Heart right ventricle (tissue), 16 donors: ENCODE measurements around the gene LHPP. TPM values are rescaled to one million over a fixed set of nuclear protein-coding genes. Genes with fewer than 3 reads are reported as not detected.

ENCODE experiments used
- ATAC-seq, 8 donors: fragments of 200-7000 bp; cut with Tn5 transposase; one replicate each; pipeline ENCODE4 v1.9.1; 2020; ENCODE audit warnings: mild to moderate bottlenecking in 8 of 8, moderate library complexity in 8 of 8, moderate number of reproducible peaks in 1 of 8
- DNase-seq, 2 donors: peaks; one replicate each; pipeline ENCODE4 v3.0.0-alpha.2; 2020
- H3K27ac ChIP-seq, 10 donors: fragments of 200-600 bp; sonication (generic) in 2 of 10; one replicate each; pipeline versions ENCODE4 v1.5.0 to v1.8.0; 2020 to 2022; ENCODE audit warnings: mild to moderate bottlenecking in 3 of 10
- H3K27me3 ChIP-seq, 7 donors: fragments of 200-600 bp; one replicate each; pipeline ENCODE4 v1.8.0; 2021 to 2022; ENCODE audit warnings: mild to moderate bottlenecking in 2 of 7
- H3K36me3 ChIP-seq, 9 donors: fragments of 200-600 bp; sonication (generic) in 1 of 9; one replicate each; pipeline versions ENCODE4 v1.5.0 to v1.8.0; 2020 to 2022; ENCODE audit warnings: mild to moderate bottlenecking in 2 of 9
- H3K4me1 ChIP-seq, 9 donors: fragments of 200-600 bp; sonication (generic) in 1 of 9; one replicate each; pipeline versions ENCODE4 v1.5.0 to v1.8.0; 2020 to 2022; ENCODE audit warnings: mild to moderate bottlenecking in 4 of 9
- H3K4me3 ChIP-seq, 10 donors: fragments of 200-600 bp; sonication (generic) in 2 of 10; one replicate each; pipeline versions ENCODE4 v1.5.0 to v1.8.0; 2020 to 2022; ENCODE audit warnings: mild to moderate bottlenecking in 7 of 10, moderate library complexity in 2 of 10
- H3K9me3 ChIP-seq, 11 donors: fragments of 200-600 bp in 10 of 11; sonication (generic) in 2 of 11; one replicate each; pipeline versions ENCODE4 v1.5.0 to v1.8.0; 2013 to 2022; ENCODE audit warnings: mild to moderate bottlenecking in 2 of 11, control low read depth in 1 of 11, moderate library complexity in 1 of 11
- CTCF ChIP-seq, 9 donors: fragments of 200-600 bp; sonication (generic) in 2 of 9; IDR thresholded peaks; one replicate each; pipeline versions ENCODE4 v1.5.0 to v1.8.0; 2021 to 2022; ENCODE audit warnings: antibody characterized with exemption in 9 of 9, mild to moderate bottlenecking in 5 of 9, moderate library complexity in 1 of 9
- WGBS, 2 donors: extraction: QIAGEN DNeasy Blood & Tissue Kit; methylation state at CpG; one replicate each; pipeline ENCODE4 v1.1.7; 2013; ENCODE audit warnings: inconsistent platforms in 1 of 2; 5-methylcytosine and 5-hydroxymethylcytosine counted together
- intact Hi-C, 10 donors: fragments of 100-400 bp; cut with DNase I; formaldehyde crosslinking; loops; one replicate each; pipeline versions ENCODE4 v1.11.1 to v1.14.2; 2022
- polyA plus RNA-seq, 2 donors: library from polyadenylated mRNA; stranded (reverse); fragments of 200-250 nt; gene quantifications; one replicate each; pipeline ENCODE4 v1.2.3, GENCODE V29; 2013
- total RNA-seq, 10 donors: library from RNA; stranded (reverse); fragmentation: NEBNext Ultra II Directional in 3 of 10; extraction: Animal tissue kit (Norgen Biotek cat#: 25700) in 3 of 10; gene quantifications; one replicate each; pipeline versions ENCODE4 v1.2.1 to v1.2.4, GENCODE V29; 2021 to 2023
- donor health status: Arrhythmogenic right ventricular cardiomyopathy.
- donor health status: ischemic (EF 13 %, LVEDD 7.1; RV severe dilation, severe dysfunction).
- donor health status: healthy with polysubstance abuse.
- donor health status: DM: no; HTN: yes; CAD: no.
- donor health status: DM: no; HTN: no; CAD: no.
- donor health status: ischemic (EF 25% LVEDD 6.9; RV normal size, moderate dysfunction).
- donor health status: ischemic (EF 25% LVEDD 5.7; RV mildly dilated, moderate dysfunction).
- donor health status: healthy.
- donor health status: DM: yes; HTN: yes; CAD: no.
- donor health status: Ischemic cardiomyopathy.
- donor health status: ischemic (EF 35%, LVEDD 5.7; RV mildly dilated, moderate dysfunction).
- donor health status: nonischemic (EF 11% LVEDD 7.7; RV severe dilation, severe dysfunction).
- donor health status: DM: yes; HTN: yes; CAD: no.
- donor health status: PGD.
- donor health status: ischemic (EF 29% LVEDD 5.4; RV normal size, mild dysfunction).
- donor health status: nonischemic (EF 23%, LVEDD 6.1; RV moderate dilation, normal function).

Gene LHPP
- total and polyA plus RNA-seq, 12 donors = 4.2 to 20.5 (median 11.7) TPM

- WGBS, 2 donors = 92 to 94% methylated on average over 6 of the region's 6 CpGs
- no peak for ATAC-seq
- H3K4me1 ChIP-seq = no peaks in the 10 kb centered on the region
- DNase-seq = no peak
- H3K27me3 ChIP-seq = no peaks in the 10 kb centered on the region
- no peak for TF ChIP-seq CTCF (IDR thresholded peaks at IDR 0.05)
- H3K36me3 ChIP-seq = no peaks in the 10 kb centered on the region
- H3K9me3 ChIP-seq = no peaks in the 10 kb centered on the region
- intact Hi-C loops = no loop called here
- no peak overlapping the region for H3K27ac ChIP-seq
- no peak overlapping the region for H3K4me3 ChIP-seq
These were observed 10.4 kb downstream of the LHPP start for GRCh38 chr10:124472071-124472470.

- no peak for DNase-seq
- Histone ChIP-seq H3K4me1 (peaks cover 0 to 7% (median 0%) of the 10 kb centered on the region in 9 donors), H3K27me3 (no peaks in the 10 kb centered on the region), H3K9me3 (no peaks in the 10 kb centered on the region), H3K4me3 (no peak overlapping the region), H3K27ac (no peak overlapping the region), H3K36me3 (no peaks in the 10 kb centered on the region)
- TF ChIP-seq CTCF (IDR thresholded peaks at IDR 0.05) = no peak
- WGBS, 2 donors = 73 to 81% methylated on average over 3 of the region's 3 CpGs
- no peak for ATAC-seq
- intact Hi-C loops = no loop called here
These were observed 11.4 kb downstream of the LHPP start for GRCh38 chr10:124473070-124473469.

- no peaks in the 10 kb centered on the region for H3K9me3 ChIP-seq
- intact Hi-C loops = no loop called here
These were observed 13.0 kb downstream of the LHPP start for GRCh38 chr10:124474514-124475070.

GRCh38 chr10:124476043-124476725 lies 14.6 kb downstream of the LHPP start:
- TF ChIP-seq CTCF (IDR thresholded peaks at IDR 0.05) = no peak
- no peak overlapping the region for H3K27ac ChIP-seq
- no peaks in the 10 kb centered on the region for H3K9me3 ChIP-seq
- DNase-seq (no peak), ATAC-seq (peak in 1 of 8 donors; percentile 21)
- H3K27me3 ChIP-seq = no peaks in the 10 kb centered on the region
- 96 to 97% methylated on average over 23 of the region's 23 CpGs for WGBS, 2 donors
- H3K36me3 ChIP-seq = no peaks in the 10 kb centered on the region
- peaks cover 0 to 13% (median 0%) of the 10 kb centered on the region in 9 donors for H3K4me1 ChIP-seq
- H3K4me3 ChIP-seq = no peak overlapping the region
- intact Hi-C loops = no loop called here

More at GRCh38 chr10:124474514-124475070, 13.0 kb downstream of the LHPP start:
- WGBS, 2 donors = 76 to 79% methylated on average over 9 of the region's 9 CpGs
- H3K27me3 ChIP-seq = no peaks in the 10 kb centered on the region
- no peak for TF ChIP-seq CTCF (IDR thresholded peaks at IDR 0.05)
- H3K36me3 ChIP-seq = no peaks in the 10 kb centered on the region
- no peak overlapping the region for H3K4me3 ChIP-seq
- peaks cover 0 to 13% (median 0%) of the 10 kb centered on the region in 9 donors for H3K4me1 ChIP-seq
- DNase-seq (no peak), ATAC-seq (no peak)
- no peak overlapping the region for H3K27ac ChIP-seq
